ENCODE results near the gene NPTX1.
A peak's percentile ranks its signal among the peaks of the same experiment; 100 is the strongest.

Gene NPTX1

DNA sequence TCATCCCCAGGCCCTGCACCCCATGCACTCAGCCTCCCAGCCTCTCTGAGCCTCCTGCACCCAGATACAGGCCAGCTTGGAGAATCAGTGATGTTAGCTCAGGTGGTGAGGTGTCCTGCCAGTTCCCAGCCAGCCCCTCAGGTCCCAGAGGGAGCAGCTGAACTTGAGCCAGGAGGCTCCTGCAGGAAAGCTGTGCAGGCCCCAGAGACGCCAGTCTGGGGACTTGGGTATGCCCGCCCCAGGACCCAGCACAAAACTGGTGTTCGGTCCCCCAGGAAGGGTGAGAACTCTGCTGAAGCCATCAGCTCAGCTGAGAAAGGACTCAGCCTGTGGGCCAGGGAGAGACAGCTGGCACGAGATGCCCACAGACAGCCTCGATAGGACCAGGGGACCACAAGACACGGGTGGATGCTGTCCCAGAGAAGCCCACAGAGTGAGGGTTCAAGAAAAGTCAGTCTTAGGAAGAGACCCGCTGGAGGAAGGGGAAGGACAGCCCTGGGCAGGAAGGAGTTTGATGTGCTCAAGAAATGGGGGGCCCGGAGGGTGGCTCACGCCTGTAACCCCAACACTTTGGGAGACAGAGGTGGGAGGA, 50.5 kb downstream of the NPTX1 start:
- no peaks in the 10 kb centered on the region for H3K9me3 Mint-ChIP-seq
- peak overlapping the region; percentile 9 for H3K4me3 Mint-ChIP-seq
- DNase-seq (ENCODE audit: low spot score in 2 of 2) (no peak), ATAC-seq (no peak)
- H3K4me1 Mint-ChIP-seq = peaks cover 22% of the 10 kb centered on the region
- no peaks in the 10 kb centered on the region for H3K36me3 Mint-ChIP-seq
- H3K27ac Mint-ChIP-seq = peak overlapping the region; percentile 43

DNA sequence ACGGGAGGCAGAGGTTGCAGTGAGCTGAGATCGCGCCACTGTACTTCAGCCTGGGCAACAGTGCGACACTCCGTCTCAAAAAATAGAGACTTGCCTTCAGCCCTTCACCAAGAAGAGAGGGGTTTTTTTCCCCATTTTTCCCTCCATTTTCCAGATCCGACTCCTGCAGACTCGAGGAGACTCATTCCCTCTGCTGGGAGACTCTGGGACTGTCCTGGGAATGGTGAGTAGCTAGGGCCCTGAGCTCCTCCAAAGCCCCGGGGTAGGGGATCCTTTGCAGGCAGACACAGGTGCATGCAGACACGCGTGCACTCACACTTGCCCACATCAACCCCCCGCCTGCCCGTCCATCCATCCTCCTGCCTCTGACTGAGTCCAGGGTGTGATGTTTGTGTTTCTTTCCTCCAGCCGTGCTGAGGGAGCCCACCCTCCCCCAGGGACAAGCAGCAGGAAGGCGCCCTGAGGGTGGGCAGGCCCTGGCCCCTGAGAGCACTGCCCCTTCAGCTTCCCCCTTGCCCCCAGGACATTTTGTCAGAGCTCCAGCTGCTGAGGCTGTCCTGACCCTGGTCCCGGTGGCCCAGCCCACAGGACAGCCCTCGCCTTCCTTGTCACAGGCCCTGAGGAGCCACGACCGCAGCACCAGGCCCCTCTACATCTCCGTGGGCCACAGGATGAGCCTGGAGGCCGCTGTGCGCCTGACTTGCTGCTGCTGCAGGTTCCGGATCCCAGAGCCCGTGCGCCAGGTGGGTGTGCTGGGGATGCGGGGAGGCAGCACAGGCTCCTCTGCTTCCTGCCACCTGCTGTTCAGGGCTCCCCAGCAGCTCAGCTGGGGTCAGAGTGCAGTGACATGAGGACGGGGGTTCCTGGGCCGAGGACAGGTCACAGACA, 51.3 kb downstream of the NPTX1 start:
- H3K9me3 Mint-ChIP-seq = no peaks in the 10 kb centered on the region
- DNase-seq (ENCODE audit: low spot score in 2 of 2) (no peak), ATAC-seq (no peak)
- no peaks in the 10 kb centered on the region for H3K36me3 Mint-ChIP-seq
- no peak overlapping the region for H3K4me3 Mint-ChIP-seq
- H3K4me1 Mint-ChIP-seq = peaks cover 24% of the 10 kb centered on the region
- no peak overlapping the region for H3K27ac Mint-ChIP-seq

DNA sequence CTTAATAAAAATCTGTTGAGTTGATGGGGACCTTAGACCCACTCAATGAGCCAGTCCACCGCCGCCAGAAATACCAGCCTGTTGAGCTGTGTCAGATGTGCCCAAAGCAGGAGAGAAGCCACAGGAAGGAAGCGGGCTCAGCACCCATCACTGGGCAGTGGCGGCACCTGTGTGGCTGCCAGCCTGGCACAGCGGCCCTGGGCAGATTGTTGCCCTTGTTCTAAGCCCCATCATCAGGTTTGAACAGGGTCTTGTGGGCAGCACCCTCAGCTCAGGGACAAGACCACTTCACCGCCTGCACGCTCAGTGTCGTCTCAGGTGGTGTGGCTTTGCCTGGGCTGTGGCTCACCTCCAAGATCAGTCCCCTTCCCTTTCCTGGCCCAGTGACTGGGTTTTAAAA, 52.1 kb downstream of the NPTX1 start:
- DNase-seq (ENCODE audit: low spot score in 2 of 2) (no peak), ATAC-seq (no peak)
- H3K9me3 Mint-ChIP-seq = no peaks in the 10 kb centered on the region
- peak overlapping the region; percentile 8 for H3K27ac Mint-ChIP-seq
- H3K4me1 Mint-ChIP-seq = peaks cover 31% of the 10 kb centered on the region
- H3K4me3 Mint-ChIP-seq = no peak overlapping the region
- peaks cover 5% of the 10 kb centered on the region for H3K36me3 Mint-ChIP-seq

DNA sequence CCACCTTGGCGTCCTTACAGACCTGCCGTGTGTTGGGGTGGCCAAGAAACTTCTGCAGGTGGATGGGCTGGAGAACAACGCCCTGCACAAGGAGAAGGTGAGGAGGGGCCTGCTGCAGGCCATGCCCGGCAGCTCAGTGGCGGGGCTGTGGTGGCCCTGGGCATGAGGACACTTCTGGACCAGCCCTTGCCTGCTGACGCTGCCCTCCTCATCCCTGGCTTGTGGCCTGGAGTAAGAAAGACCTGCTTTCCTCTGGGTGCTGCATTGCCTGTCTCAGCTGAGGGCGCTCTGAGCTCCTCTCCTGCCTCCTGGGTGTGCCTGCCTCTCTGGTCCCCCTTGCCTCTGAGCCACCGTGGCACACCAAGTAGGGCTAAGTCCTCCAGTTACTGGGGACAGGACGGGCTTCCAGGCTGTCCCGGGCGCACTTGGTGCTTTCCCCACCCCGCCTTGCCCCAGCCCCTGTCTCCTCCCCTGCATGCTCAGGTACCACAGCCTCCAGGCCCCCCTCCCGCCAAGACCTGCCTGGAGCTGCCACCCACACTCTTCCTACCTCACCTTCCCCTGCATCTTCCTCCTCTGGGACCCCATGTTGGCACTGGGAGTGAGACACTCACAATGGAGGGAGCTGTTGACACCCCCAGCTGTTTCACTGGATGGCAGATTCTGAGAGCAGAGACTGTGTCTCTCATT, 52.7 kb downstream of the NPTX1 start:
- H3K9me3 Mint-ChIP-seq = no peaks in the 10 kb centered on the region
- H3K4me3 Mint-ChIP-seq = no peak overlapping the region
- peak overlapping the region; percentile 8 for H3K27ac Mint-ChIP-seq

DNA sequence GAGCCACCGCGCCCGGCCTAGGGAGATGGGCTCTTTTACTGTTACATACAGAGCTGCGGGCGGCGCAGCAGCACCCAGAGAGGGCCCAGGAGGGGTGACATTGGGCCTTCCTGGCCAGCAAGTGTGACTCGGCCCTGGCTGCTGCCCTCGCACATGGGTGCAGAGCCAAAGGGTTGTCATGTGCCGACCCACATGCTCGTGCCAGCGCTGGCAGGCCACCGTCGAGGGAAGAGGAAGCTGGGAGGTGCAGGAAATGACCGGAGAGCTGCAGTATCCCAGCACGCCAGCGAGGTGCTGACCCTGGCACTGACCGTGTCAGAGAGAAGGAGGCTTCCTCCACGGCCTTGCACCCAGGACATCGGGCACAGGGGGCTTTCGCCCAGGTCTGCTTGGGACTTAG, 53.4 kb downstream of the NPTX1 start:
- Mint-ChIP-seq H3K9me3 (no peaks in the 10 kb centered on the region), H3K4me3 (no peak overlapping the region), H3K4me1 (peaks cover 33% of the 10 kb centered on the region), H3K27ac (no peak overlapping the region), H3K36me3 (peaks cover 9% of the 10 kb centered on the region)
- no peak for DNase-seq (ENCODE audit: low spot score in 2 of 2)
- no peak for ATAC-seq

More for the DNA sequence above, 52.7 kb downstream of the NPTX1 start:
- DNase-seq (ENCODE audit: low spot score in 2 of 2) (no peak), ATAC-seq (no peak)
- Mint-ChIP-seq H3K36me3 (peaks cover 5% of the 10 kb centered on the region), H3K4me1 (peaks cover 31% of the 10 kb centered on the region)

DNA sequence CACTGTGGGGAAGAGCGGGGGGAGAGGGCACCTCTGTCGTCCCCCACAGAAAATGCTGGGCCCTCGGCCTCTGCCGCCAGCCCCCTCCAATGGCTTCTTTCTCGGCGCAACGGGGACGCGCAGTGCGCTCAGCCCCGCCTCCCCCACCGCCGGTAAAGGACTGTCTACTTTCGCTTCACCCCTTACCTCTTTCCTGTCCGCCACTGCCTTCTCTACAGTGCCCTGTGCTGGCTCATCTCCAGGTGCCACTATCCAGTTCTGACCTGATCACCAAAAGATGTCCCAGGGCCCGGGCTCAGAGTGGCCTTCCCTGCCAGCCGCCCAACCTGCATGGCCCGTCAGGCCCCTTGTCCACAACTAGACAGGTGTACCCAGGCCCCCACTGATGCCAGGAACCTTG, 54.1 kb downstream of the NPTX1 start:
- Mint-ChIP-seq H3K4me3 (no peak overlapping the region), H3K9me3 (no peaks in the 10 kb centered on the region), H3K36me3 (peaks cover 14% of the 10 kb centered on the region), H3K4me1 (peaks cover 40% of the 10 kb centered on the region), H3K27ac (no peak overlapping the region)
- ATAC-seq = no peak
- no peak for DNase-seq (ENCODE audit: low spot score in 2 of 2)

DNA sequence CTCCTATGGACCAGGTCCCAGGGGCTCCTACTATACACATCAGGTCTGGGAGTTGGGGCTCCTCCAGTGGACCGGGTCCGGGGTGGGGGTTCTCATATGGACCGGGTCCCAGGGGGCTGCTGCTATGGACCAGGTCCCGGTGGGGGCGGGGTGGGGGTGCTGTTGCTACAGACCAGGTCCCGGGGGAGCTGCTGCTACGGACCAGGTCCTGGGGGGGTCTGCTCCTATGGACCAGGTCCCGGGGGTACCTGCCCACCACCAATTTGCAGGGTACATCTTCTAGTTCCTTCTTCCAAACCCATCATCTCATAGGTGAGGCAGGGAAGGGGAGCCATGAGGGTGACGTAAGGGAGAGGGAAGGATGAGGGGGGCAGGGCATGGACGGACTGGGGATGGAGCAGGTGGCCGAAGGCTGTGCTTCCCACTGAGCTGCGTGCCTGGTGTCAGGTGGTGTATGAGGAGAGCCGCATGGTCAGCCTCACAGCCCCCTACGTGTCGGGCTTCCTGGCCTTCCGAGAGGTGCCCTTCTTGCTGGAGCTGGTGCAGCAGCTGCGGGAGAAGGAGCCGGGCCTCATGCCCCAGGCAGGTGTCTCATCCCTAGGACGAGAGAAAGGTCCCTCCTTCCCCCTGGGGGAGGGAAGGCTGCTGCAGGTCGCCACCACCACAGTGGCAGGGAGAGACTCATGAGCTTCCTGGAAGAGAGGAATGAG, 54.9 kb downstream of the NPTX1 start:
- H3K27ac Mint-ChIP-seq = no peak overlapping the region
- no peak overlapping the region for H3K4me3 Mint-ChIP-seq
- H3K4me1 Mint-ChIP-seq = peaks cover 40% of the 10 kb centered on the region
- no peak for DNase-seq (ENCODE audit: low spot score in 2 of 2)
- H3K36me3 Mint-ChIP-seq = peaks cover 14% of the 10 kb centered on the region
- H3K9me3 Mint-ChIP-seq = no peaks in the 10 kb centered on the region
- ATAC-seq = no peak

DNA sequence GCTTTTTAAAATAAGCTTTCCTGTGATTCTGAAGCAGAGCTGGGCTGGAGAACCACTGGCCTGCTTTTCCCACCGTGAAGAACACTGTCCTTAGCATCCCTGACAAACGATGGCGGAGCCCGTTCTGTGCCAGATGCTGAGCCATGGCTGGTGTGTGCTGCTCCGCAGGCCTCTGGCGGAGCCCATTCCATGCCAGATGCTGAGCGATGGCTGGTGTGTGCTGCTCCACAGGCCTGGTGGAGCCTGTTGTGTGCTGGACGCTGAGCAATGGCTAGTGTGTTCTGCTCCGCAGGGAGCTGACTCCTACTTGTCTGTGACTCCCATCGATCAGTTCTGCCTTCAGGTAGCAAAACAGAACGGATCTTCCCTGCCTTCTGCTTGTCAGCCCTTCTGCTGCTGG, 57.2 kb downstream of the NPTX1 start:
- DNase-seq (ENCODE audit: low spot score in 2 of 2) = no peak
- Mint-ChIP-seq H3K9me3 (no peaks in the 10 kb centered on the region), H3K36me3 (peaks cover 21% of the 10 kb centered on the region), H3K4me1 (peaks cover 43% of the 10 kb centered on the region), H3K4me3 (no peak overlapping the region), H3K27ac (no peak overlapping the region)
- ATAC-seq = no peak

DNA sequence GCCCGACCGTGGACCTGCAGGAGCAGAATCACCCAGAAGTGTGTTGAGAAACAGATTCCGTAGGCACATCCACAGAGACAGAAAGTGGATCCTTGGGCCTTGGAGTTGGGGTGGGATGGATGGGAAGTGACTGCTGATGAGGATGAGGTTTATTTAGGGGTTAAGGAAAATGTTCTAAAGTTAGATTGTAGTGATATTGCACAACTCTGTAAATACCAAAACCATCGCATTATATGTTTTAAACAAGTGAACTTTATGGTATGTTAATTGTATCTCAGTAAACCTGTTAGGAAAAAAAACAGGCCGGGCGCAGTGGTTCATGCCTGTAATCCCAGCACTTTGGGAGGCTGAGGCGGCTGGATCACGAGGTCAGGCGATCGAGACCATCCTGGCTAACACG, 57.8 kb downstream of the NPTX1 start:
- DNase-seq (ENCODE audit: low spot score in 2 of 2) (no peak), ATAC-seq (no peak)
- Mint-ChIP-seq H3K4me3 (no peak overlapping the region), H3K36me3 (peaks cover 21% of the 10 kb centered on the region), H3K27ac (no peak overlapping the region), H3K4me1 (peaks cover 41% of the 10 kb centered on the region), H3K9me3 (no peaks in the 10 kb centered on the region)

Data from stimulated activated effector memory CD8-positive, alpha-beta T cell treated with anti-CD3 and anti-CD28 coated beads, Interleukin-12 subunit alpha, Interleukin-12 subunit beta, amount 100 ng/mL, for 72 hours (primary cell).